ENCODE measurements around the gene KAT6B.

Gene KAT6B

DNA sequence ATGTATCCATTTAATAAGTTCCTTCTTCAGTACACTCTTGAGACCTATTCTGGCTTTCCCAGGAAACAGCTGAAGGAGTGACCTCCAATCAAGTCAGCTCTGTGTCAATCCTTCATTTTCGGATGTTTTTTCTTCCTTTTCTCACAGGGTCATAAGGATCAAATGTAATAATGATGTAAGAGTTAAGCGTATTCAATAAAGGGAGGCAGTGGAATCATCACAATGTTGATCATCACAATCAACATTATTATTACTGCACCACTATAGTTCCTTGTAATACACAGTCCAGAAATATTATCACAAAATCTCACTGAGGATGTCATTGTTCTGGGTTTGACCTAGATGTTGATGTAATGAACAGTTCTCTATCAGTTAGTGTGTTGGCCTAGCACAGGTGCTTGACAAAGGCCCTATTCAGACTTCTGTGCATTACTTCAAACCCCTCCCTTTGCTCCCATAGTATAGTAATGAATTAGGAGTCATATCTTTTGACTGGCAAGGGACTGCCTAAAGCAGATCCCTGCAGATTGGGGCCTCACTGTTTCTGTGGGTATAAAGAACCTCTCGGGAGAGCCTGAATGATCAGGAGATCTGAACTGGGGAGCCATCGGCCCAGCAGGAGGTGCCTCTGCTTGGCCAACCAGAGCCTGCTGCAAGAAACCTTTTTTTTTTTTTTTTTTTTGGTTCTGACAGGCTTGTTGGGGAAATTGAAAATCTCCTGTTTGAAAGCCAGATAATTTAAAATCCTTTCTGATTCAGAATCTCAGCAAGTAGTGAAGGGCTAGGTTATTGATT lies 100.6 kb downstream of the KAT6B start:
- TF ChIP-seq, protein P1, sequence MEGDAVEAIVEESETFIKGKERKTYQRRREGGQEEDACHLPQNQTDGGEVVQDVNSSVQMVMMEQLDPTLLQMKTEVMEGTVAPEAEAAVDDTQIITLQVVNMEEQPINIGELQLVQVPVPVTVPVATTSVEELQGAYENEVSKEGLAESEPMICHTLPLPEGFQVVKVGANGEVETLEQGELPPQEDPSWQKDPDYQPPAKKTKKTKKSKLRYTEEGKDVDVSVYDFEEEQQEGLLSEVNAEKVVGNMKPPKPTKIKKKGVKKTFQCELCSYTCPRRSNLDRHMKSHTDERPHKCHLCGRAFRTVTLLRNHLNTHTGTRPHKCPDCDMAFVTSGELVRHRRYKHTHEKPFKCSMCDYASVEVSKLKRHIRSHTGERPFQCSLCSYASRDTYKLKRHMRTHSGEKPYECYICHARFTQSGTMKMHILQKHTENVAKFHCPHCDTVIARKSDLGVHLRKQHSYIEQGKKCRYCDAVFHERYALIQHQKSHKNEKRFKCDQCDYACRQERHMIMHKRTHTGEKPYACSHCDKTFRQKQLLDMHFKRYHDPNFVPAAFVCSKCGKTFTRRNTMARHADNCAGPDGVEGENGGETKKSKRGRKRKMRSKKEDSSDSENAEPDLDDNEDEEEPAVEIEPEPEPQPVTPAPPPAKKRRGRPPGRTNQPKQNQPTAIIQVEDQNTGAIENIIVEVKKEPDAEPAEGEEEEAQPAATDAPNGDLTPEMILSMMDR (IDR thresholded peaks at IDR 0.05; ENCODE audit: insufficient read depth, low read depth, low read length, missing control alignments) = no peak
- no peak for DNase-seq (ENCODE audit: low read depth)
- no peak overlapping the region for H3K4me3 ChIP-seq (ENCODE audit: low read depth, low read length)

DNA sequence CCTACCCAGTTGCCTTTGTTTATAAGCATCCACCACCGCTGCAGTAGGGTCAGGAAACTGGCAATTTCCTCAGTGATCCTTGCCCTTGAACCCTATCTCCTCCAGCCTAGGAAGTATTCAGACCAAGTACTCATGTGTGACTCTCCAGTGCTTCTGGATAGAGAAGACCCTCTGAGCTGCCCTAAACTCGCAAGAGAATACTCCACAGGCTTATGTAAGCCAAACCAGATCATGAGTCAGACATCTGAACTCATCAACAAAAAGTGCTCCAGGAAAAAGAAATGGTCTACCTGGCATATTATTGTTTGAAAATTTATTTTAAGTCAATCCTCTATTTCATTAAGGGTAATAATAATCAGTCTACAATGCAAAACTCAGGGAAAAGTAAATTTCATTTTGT lies 101.3 kb downstream of the KAT6B start:
- DNase-seq (ENCODE audit: low read depth) = no peak
- no peak overlapping the region for H3K4me3 ChIP-seq (ENCODE audit: low read depth, low read length)
- TF ChIP-seq, protein P1 (IDR thresholded peaks at IDR 0.05; ENCODE audit: insufficient read depth, low read depth, low read length, missing control alignments) = no peak

DNA sequence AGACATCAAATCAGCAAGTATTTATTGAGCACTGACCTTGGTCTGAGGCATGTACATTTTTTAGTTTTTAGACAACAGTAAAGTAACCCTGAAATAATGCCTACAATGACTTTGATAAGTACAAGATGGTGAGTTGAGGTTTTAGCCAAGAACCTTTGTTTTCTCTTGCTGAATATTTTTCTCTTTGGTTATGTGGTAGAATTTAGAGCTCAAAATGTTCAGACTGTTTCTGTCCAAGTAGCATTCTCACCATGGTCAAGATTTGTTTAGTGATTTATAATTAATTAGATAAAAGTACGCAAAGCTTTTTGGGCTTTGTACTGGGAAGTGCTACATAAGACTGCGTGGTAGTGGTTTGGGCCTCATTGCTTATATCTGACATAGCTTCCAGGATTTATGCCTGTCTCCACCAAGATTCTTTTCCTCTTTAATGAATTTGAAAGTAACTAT lies 102.4 kb downstream of the KAT6B start:
- TF ChIP-seq, protein P1 (IDR thresholded peaks at IDR 0.05; ENCODE audit: insufficient read depth, low read depth, low read length, missing control alignments) = no peak
- H3K4me3 ChIP-seq (ENCODE audit: low read depth, low read length) = no peak overlapping the region
- DNase-seq (ENCODE audit: low read depth) = no peak

DNA sequence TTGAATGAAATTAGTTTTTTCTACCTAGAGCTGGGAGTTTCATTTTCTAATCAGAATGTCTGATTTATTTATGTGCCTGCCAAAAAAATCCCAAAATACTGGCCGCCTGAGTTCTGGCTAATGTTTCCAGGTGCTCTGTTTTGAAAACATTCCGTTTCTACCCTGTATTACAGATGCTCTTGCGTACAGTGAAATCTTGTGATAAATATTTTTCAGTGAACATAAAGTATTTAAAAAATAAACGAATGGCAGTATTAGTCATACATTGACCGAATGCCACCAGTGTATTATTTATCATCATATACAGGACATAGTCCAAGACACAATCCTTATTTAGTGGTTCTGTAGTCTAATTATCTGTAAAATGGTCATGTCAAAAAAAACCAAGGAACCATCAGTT lies 102.8 kb downstream of the KAT6B start:
- DNase-seq (ENCODE audit: low read depth) = no peak
- TF ChIP-seq, protein P1 (IDR thresholded peaks at IDR 0.05; ENCODE audit: insufficient read depth, low read depth, low read length, missing control alignments) = no peak
- no peak overlapping the region for H3K4me3 ChIP-seq (ENCODE audit: low read depth, low read length)

DNA sequence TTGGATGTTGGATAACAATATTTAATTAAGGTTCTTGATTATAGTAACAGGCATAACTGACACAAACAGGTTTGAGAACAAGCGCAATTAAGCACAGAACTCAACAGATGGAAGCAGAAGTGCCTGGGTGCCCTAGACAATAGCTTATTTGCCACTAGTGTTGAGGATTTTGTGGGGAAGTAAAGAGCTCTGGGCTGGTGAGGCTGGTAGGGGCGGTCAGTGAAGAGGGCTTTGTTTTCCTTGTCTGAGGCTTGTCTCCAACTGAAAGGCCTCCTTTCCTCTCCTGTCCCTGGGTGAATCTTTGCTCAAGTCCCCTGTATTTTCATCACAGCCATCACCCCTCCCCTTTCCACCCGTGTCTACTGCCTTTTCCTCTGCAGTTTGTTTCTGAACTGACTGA lies 104.6 kb downstream of the KAT6B start:
- TF ChIP-seq, protein P1 (IDR thresholded peaks at IDR 0.05; ENCODE audit: insufficient read depth, low read depth, low read length, missing control alignments) = no peak
- DNase-seq (ENCODE audit: low read depth) = no peak
- no peak overlapping the region for H3K4me3 ChIP-seq (ENCODE audit: low read depth, low read length)

DNA sequence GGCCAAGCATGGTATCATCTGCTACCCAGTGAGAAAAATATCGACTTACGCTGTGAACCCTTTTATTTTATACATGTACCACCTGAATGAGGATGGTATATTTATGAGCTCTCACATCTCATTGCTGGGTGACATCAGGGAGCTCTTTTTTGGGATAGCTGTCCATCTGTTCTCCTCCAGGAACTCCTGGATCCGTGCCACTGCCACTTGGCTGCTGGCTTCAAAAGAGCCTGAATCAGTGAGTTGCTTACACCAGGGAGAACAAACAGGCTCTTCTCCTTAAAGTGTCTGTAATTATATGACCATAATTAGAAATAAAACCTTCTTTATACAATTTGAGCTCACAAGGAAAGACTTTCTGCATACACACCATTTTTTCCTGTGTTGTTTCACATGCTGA lies 106.2 kb downstream of the KAT6B start:
- H3K4me3 ChIP-seq (ENCODE audit: low read depth, low read length) = no peak overlapping the region
- no peak for DNase-seq (ENCODE audit: low read depth)
- TF ChIP-seq, protein P1 (IDR thresholded peaks at IDR 0.05; ENCODE audit: insufficient read depth, low read depth, low read length, missing control alignments) = no peak
